ENCODE results near the gene RIC3.
"Not testable (repeated sequence)": the region's sequence is repeated elsewhere in the genome, so short reads cannot be mapped to it uniquely, and the experiment has no call there.

RIC3 gene

DNA sequence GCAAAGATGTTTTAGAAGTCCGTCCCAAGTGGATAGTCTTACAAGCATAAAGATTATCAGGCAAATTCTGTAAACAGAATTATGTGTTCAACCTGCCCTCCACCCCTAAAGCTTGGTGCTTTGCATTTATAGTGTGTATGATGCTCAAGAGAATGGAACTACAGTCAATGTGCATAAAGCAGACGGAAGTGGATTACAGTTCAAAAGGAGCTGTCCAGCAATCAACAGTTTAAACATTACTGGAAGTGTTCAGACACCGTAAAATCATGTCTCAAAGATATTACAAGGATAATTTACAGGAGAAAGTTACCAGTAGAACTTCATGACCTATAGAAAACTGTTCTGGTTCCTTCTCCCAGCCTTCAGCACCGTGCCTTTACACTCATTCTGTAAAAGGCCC, 1.0 kb downstream of the RIC3 start:
- Histone ChIP-seq H3K27me3 (ENCODE audit: insufficient read depth, low read length, poor library complexity) (no peaks in the 10 kb centered on the region), H3K4me2 (ENCODE audit: insufficient read depth, low read length) (no peak overlapping the region), H3K4me1 (ENCODE audit: insufficient read depth, low read length) (no peaks in the 10 kb centered on the region), H3K27ac (ENCODE audit: low read length) (no peak overlapping the region), H3K4me3 (ENCODE audit: low read depth in 1 of 2, low read length in 2 of 2) (no peak overlapping the region), H4K20me1 (ENCODE audit: insufficient read depth, low read length) (no peaks in the 10 kb centered on the region), H3K79me2 (ENCODE audit: insufficient read depth, low read length) (no peaks in the 10 kb centered on the region), H3K9me3 (ENCODE audit: insufficient read depth, low read length, severe bottlenecking) (no peaks in the 10 kb centered on the region), H3K9ac (ENCODE audit: low read depth, low read length) (no peak overlapping the region), H2AFZ (ENCODE audit: low read depth, low read length) (no peak overlapping the region), H3K36me3 (ENCODE audit: insufficient read depth, low read length) (no peaks in the 10 kb centered on the region)
- no peak for ATAC-seq (ENCODE audit: insufficient read depth, low read depth)
- DNase-seq: no peak
- TF ChIP-seq, protein P1, sequence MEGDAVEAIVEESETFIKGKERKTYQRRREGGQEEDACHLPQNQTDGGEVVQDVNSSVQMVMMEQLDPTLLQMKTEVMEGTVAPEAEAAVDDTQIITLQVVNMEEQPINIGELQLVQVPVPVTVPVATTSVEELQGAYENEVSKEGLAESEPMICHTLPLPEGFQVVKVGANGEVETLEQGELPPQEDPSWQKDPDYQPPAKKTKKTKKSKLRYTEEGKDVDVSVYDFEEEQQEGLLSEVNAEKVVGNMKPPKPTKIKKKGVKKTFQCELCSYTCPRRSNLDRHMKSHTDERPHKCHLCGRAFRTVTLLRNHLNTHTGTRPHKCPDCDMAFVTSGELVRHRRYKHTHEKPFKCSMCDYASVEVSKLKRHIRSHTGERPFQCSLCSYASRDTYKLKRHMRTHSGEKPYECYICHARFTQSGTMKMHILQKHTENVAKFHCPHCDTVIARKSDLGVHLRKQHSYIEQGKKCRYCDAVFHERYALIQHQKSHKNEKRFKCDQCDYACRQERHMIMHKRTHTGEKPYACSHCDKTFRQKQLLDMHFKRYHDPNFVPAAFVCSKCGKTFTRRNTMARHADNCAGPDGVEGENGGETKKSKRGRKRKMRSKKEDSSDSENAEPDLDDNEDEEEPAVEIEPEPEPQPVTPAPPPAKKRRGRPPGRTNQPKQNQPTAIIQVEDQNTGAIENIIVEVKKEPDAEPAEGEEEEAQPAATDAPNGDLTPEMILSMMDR (IDR thresholded peaks at IDR 0.05; ENCODE audit: borderline replicate concordance, extremely low read depth, low read length, poor library complexity, severe bottlenecking): no peak
- TF ChIP-seq EZH2 (IDR thresholded peaks at IDR 0.05; ENCODE audit: borderline replicate concordance, low read depth, low read length, severe bottlenecking): no peak

- ATAC-seq (ENCODE audit: insufficient read depth, low read depth): no peak
Measured at GRCh38 chr11:8164746-8165145, 4.1 kb downstream of the RIC3 start.

GRCh38 chr11:8161627-8162304, 7.1 kb downstream of the RIC3 start:
- not testable (repeated sequence) for H3K4me2 ChIP-seq (ENCODE audit: insufficient read depth, low read length); H3K4me3 ChIP-seq (ENCODE audit: low read depth in 1 of 2, low read length in 2 of 2); H3K27ac ChIP-seq (ENCODE audit: low read length); H3K79me2 ChIP-seq (ENCODE audit: insufficient read depth, low read length); DNase-seq; H2AFZ ChIP-seq (ENCODE audit: low read depth, low read length); ATAC-seq (ENCODE audit: insufficient read depth, low read depth); H3K9me3 ChIP-seq (ENCODE audit: insufficient read depth, low read length, severe bottlenecking); H4K20me1 ChIP-seq (ENCODE audit: insufficient read depth, low read length); H3K9ac ChIP-seq (ENCODE audit: low read depth, low read length); H3K27me3 ChIP-seq (ENCODE audit: insufficient read depth, low read length, poor library complexity); H3K4me1 ChIP-seq (ENCODE audit: insufficient read depth, low read length); H3K36me3 ChIP-seq (ENCODE audit: insufficient read depth, low read length)

More at GRCh38 chr11:8164746-8165145, 4.1 kb downstream of the RIC3 start:
- Histone ChIP-seq H2AFZ (ENCODE audit: low read depth, low read length) (no peak overlapping the region), H3K4me2 (ENCODE audit: insufficient read depth, low read length) (no peak overlapping the region), H3K9ac (ENCODE audit: low read depth, low read length) (no peak overlapping the region), H4K20me1 (ENCODE audit: insufficient read depth, low read length) (no peaks in the 10 kb centered on the region), H3K4me1 (ENCODE audit: insufficient read depth, low read length) (no peaks in the 10 kb centered on the region), H3K9me3 (ENCODE audit: insufficient read depth, low read length, severe bottlenecking) (no peaks in the 10 kb centered on the region), H3K79me2 (ENCODE audit: insufficient read depth, low read length) (no peaks in the 10 kb centered on the region), H3K27me3 (ENCODE audit: insufficient read depth, low read length, poor library complexity) (no peaks in the 10 kb centered on the region), H3K27ac (ENCODE audit: low read length) (no peak overlapping the region), H3K4me3 (ENCODE audit: low read depth in 1 of 2, low read length in 2 of 2) (no peak overlapping the region), H3K36me3 (ENCODE audit: insufficient read depth, low read length) (no peaks in the 10 kb centered on the region)
- TF ChIP-seq EZH2 (IDR thresholded peaks at IDR 0.05; ENCODE audit: borderline replicate concordance, low read depth, low read length, severe bottlenecking): no peak
- TF ChIP-seq, protein P1 (IDR thresholded peaks at IDR 0.05; ENCODE audit: borderline replicate concordance, extremely low read depth, low read length, poor library complexity, severe bottlenecking): no peak
- DNase-seq: no peak

- DNase-seq (no peak), ATAC-seq (ENCODE audit: insufficient read depth, low read depth) (no peak)
- H2AFZ ChIP-seq (ENCODE audit: low read depth, low read length): no peak overlapping the region
- H3K4me2 ChIP-seq (ENCODE audit: insufficient read depth, low read length): no peak overlapping the region
- H3K4me3 ChIP-seq (ENCODE audit: low read depth in 1 of 2, low read length in 2 of 2): no peak overlapping the region
- H3K27me3 ChIP-seq (ENCODE audit: insufficient read depth, low read length, poor library complexity): peaks cover 4% of the 10 kb centered on the region
- H3K4me1 ChIP-seq (ENCODE audit: insufficient read depth, low read length): no peaks in the 10 kb centered on the region
- no peaks in the 10 kb centered on the region for H4K20me1 ChIP-seq (ENCODE audit: insufficient read depth, low read length)
- H3K9ac ChIP-seq (ENCODE audit: low read depth, low read length): no peak overlapping the region
- H3K79me2 ChIP-seq (ENCODE audit: insufficient read depth, low read length): no peaks in the 10 kb centered on the region
- H3K36me3 ChIP-seq (ENCODE audit: insufficient read depth, low read length): no peaks in the 10 kb centered on the region
- H3K9me3 ChIP-seq (ENCODE audit: insufficient read depth, low read length, severe bottlenecking): no peaks in the 10 kb centered on the region
- no peak overlapping the region for H3K27ac ChIP-seq (ENCODE audit: low read length)
- no peak for TF ChIP-seq EZH2 (IDR thresholded peaks at IDR 0.05; ENCODE audit: borderline replicate concordance, low read depth, low read length, severe bottlenecking)
- TF ChIP-seq, protein P1 (IDR thresholded peaks at IDR 0.05; ENCODE audit: borderline replicate concordance, extremely low read depth, low read length, poor library complexity, severe bottlenecking): no peak
Measured at GRCh38 chr11:8156877-8157276, 11.9 kb downstream of the RIC3 start.

All from DND-41 (cell line).